Lower leg skin (tissue), 3 donors: ENCODE measurements around the gene ERC2.

Source experiments
- CTCF ChIP-seq, 3 donors: fragments of 450-650 bp; IDR thresholded peaks; one replicate each; pipeline ENCODE4 v1.5.1; 2016; ENCODE audit warnings: antibody characterized with exemption in 3 of 3, mild to moderate bottlenecking in 3 of 3, moderate library complexity in 2 of 3
- POLR2A ChIP-seq, 2 donors: fragments of 450-650 bp; IDR thresholded peaks; one replicate each; pipeline ENCODE4 v1.6.1; 2016 to 2017; ENCODE audit warnings: antibody characterized with exemption in 2 of 2, mild to moderate bottlenecking in 1 of 2, moderate library complexity in 1 of 2

- TF ChIP-seq CTCF (IDR thresholded peaks at IDR 0.05) (no peak), POLR2A (IDR thresholded peaks at IDR 0.05) (no peak)
These were observed 57.1 kb downstream of the ERC2 start for GRCh38 chr3:56411166-56411565.
